Small intestine (tissue), 7 donors: Measurements from ENCODE around the gene PPIF. TPM values are rescaled to one million over a fixed set of nuclear protein-coding genes. Genes with fewer than 3 reads are reported as not detected.

ENCODE experiments used
- DNase-seq, 2 donors: peaks; one replicate each; pipeline versions ENCODE4 v3.0.0 to v3.0.0-alpha.2; 2013
- FAIRE-seq: peaks from 2 replicates; lab custom pipeline; 2012; peaks lifted over from hg19 to GRCh38; lab: Jason Lieb, UNC
- H3K27ac ChIP-seq, 3 donors: one replicate each; pipeline ENCODE4 v1.5.1; 2013; ENCODE audit warnings: low read length in 2 of 3, mild to moderate bottlenecking in 2 of 3, control low read depth in 1 of 3, inconsistent platforms in 1 of 3, low read depth in 1 of 3, moderate library complexity in 1 of 3
- H3K27me3 ChIP-seq, 3 donors: one replicate each; pipeline ENCODE4 v1.6.1; 2013; ENCODE audit warnings: low read length in 3 of 3, inconsistent platforms in 1 of 3; ENCODE audit not compliant: control insufficient read depth in 3 of 3, insufficient read depth in 3 of 3
- H3K36me3 ChIP-seq, 3 donors: one replicate each; pipeline ENCODE4 v1.6.1; 2013; ENCODE audit warnings: low read length in 3 of 3, inconsistent platforms in 1 of 3, low read depth in 1 of 3, mild to moderate bottlenecking in 1 of 3, moderate library complexity in 1 of 3; ENCODE audit not compliant: control insufficient read depth in 3 of 3, insufficient read depth in 2 of 3
- H3K4me1 ChIP-seq, 3 donors: one replicate each; pipeline ENCODE4 v1.6.1; 2013; ENCODE audit warnings: low read length in 2 of 3, inconsistent platforms in 1 of 3, low read depth in 1 of 3, mild to moderate bottlenecking in 1 of 3, moderate library complexity in 1 of 3; ENCODE audit not compliant: control insufficient read depth in 3 of 3, insufficient read depth in 2 of 3
- H3K4me3 ChIP-seq, 3 donors: one replicate each; pipeline ENCODE4 v1.5.1; 2013; ENCODE audit warnings: low read length in 3 of 3, control low read depth in 1 of 3, inconsistent platforms in 1 of 3, low read depth in 1 of 3, mild to moderate bottlenecking in 1 of 3, moderate library complexity in 1 of 3
- H3K9me3 ChIP-seq, 2 donors: one replicate each; pipeline ENCODE4 v1.6.1; 2013; ENCODE audit warnings: low read depth in 1 of 2, low read length in 1 of 2; ENCODE audit not compliant: control insufficient read depth in 2 of 2, insufficient read depth in 1 of 2
- WGBS, 3 donors: extraction: QIAGEN DNeasy Blood & Tissue Kit; methylation state at CpG; one replicate each; pipeline ENCODE4 v1.1.7; 2013; 5-methylcytosine and 5-hydroxymethylcytosine counted together
- polyA plus RNA-seq, 4 donors: library from polyadenylated mRNA; stranded (reverse) in 3 of 4; unstranded in 1 of 4; fragments of 200-250 nt in 3 of 4; fragments of 120-200 nt in 1 of 4; gene quantifications; one replicate each; pipeline versions ENCODE4 v1.2.1 to v1.2.3, GENCODE V29; 2013
- donor health status: healthy with polysubstance abuse.
- donor health status: control.
- donor health status: control.
- donor health status: Bipolar disorder and iron deficiency.
- donor health status: healthy.

PPIF gene
- polyA plus RNA-seq, 4 donors: 35.3 to 75.5 (median 57.1) TPM

DNA sequence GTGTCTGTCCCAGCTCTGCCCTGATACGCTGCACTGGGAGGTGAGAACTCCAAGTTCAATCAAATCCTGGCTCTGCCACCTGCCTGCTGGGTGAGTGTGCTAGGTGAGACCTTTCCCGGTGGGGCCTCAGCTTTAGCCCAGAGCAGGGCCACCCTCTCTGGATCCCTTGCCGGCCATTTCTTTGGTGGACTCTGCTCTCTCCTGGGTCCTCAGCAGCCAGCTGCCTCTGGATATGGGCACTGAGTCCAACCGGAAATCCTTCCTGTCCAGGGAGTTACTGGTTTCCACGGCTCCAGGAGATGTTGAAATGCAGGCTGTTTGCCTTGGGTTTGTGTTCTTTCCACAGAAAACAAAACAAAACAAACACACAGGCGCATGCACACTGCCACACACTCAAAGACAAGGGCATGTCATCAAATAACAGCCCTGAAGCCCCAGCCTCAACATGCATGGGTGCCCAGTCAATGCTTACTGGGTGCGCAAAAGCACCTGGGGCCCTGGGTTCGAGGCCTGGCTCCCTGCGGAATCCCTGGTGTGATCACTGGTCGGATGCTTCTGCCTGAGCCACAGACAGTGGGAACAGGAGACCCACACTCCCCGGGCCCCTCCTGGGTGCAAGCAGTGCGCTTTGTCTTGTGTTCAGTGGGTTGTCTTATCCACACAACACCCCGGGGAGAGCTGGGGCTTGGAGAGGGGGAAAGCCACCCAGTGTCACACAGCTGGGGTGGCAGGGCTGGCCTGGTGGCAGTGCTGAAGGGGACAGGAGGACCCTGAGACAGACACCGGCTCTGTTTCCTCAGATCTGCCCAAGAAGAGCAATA, 33.1 kb downstream of the PPIF start:
- Histone ChIP-seq H3K9me3 (no peaks in the 10 kb centered on the region), H3K27ac (peak overlapping the region in 2 of 3 donors; percentile 45 to 51), H3K36me3 (peaks cover 0 to 18% (median 0%) of the 10 kb centered on the region in 3 donors), H3K4me1 (peaks cover 0 to 33% (median 0%) of the 10 kb centered on the region in 3 donors), H3K4me3 (no peak overlapping the region), H3K27me3 (no peaks in the 10 kb centered on the region)
- 52 to 60% (median 59%) methylated on average over 14 of the region's 14 CpGs for whole genome bisulfite sequencing, 3 donors
- FAIRE-seq (no peak), DNase-seq (peak; percentile 28 to 84)

DNA sequence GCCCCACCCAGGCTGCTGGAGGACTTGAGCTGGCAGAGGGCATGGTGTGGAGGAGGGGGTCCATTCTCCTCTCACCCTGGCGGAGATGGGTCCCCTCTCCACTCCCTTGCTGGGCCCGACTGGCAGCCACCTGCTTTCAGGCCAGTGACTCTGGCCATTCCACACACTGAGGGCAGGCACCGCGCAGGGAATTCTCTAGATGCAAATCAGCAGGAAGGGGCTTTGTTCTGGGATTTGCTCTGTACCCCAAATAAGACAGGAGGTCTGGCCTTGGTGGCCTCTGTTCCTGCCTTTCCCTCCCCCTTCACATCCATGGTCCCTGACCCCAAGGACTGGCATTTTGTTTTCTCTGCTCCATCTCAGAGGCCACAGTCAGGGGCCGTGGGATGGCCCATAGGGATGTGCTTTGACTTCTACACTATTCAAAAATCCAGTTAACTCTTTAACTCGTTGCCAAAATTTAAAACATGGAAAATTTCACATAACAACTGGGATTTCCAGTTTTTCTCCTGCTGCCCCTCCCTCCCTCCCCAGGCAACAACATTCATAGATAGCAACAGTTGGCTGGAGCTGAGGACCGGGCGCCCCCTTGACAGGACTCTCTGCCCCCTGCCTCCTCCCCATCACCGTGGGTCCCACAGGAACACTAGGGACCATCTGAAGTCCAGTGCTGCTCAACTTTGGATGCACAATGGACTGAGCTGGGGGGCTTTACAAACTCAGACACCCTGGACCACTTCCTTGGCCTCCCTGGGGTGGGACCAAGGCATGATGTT, 33.9 kb downstream of the PPIF start:
- H3K4me1 ChIP-seq: peaks cover 0 to 30% (median 0%) of the 10 kb centered on the region in 3 donors

DNA sequence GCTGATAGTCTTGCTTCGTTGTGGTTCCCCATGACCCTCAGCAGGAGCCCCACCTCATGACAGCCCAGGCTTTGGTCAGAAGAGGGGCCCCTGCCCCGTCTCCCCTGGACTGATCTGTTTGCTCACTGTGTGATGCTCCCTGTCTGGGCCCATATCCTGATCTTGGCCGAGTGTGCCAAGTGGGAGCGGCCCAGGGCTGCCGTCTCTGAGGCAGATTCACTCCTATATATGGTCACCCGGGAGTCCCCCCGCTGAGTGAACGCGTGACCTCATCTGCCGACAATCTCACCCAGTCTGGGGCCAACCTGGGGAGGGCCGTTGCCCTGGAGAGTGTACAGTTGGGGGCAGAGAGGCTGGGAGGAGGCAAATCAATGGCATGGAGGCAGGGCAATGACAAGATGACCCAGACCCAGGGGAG, 34.5 kb downstream of the PPIF start:
- Histone ChIP-seq H3K27ac (peak overlapping the region in 2 of 3 donors; percentile 58 to 66), H3K27me3 (no peaks in the 10 kb centered on the region), H3K9me3 (no peaks in the 10 kb centered on the region), H3K4me3 (no peak overlapping the region), H3K36me3 (peaks cover 0 to 32% (median 3%) of the 10 kb centered on the region in 3 donors), H3K4me1 (peaks cover 0 to 30% (median 0%) of the 10 kb centered on the region in 3 donors)
- 53 to 81% (median 69%) methylated on average over 11 of the region's 11 CpGs for WGBS, 3 donors
- DNase-seq (peak in 1 of 2 donors; percentile 64), FAIRE-seq (no peak)

More for the DNA sequence above, 33.9 kb downstream of the PPIF start:
- Histone ChIP-seq H3K9me3 (no peaks in the 10 kb centered on the region), H3K27me3 (no peaks in the 10 kb centered on the region), H3K27ac (peak overlapping the region in 2 of 3 donors; percentile 51 to 66), H3K4me3 (no peak overlapping the region), H3K36me3 (peaks cover 0 to 26% (median 3%) of the 10 kb centered on the region in 3 donors)
- DNase-seq (no peak), FAIRE-seq (no peak)
- WGBS, 3 donors: 75 to 89% (median 85%) methylated on average over 9 of the region's 9 CpGs

DNA sequence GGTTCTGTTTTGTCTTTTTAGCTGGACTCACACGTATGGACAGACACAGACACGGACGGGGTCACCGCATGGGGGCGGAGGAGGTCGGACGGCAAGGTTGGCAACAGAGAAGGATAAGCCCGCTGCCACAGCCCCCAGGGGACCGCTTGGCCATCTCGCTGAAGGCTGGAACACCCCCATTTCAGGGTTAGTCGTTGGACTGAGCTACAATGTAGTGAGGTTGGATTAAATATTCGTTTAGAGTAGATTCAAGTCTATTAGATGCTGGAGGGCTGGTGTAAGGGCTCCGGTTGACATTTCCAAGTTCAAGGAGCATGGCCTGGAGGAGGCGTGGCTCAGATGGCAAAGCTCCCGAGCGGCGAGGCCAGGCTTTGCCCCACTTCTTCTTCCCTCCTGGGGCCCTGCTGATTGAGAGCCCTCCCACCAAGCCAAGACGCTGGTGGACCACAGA, 35.2 kb downstream of the PPIF start:
- no peaks in the 10 kb centered on the region for H3K27me3 ChIP-seq
- no peaks in the 10 kb centered on the region for H3K9me3 ChIP-seq
- H3K36me3 ChIP-seq: peaks cover 0 to 39% (median 3%) of the 10 kb centered on the region in 3 donors
- no peak for DNase-seq
- H3K4me3 ChIP-seq: no peak overlapping the region
- WGBS, 3 donors: 72 to 75% (median 72%) methylated on average over 18 of the region's 18 CpGs
- H3K27ac ChIP-seq: peak overlapping the region in 2 of 3 donors; percentile 58 to 66
- no peak for FAIRE-seq
- peaks cover 0 to 30% (median 0%) of the 10 kb centered on the region in 3 donors for H3K4me1 ChIP-seq

DNA sequence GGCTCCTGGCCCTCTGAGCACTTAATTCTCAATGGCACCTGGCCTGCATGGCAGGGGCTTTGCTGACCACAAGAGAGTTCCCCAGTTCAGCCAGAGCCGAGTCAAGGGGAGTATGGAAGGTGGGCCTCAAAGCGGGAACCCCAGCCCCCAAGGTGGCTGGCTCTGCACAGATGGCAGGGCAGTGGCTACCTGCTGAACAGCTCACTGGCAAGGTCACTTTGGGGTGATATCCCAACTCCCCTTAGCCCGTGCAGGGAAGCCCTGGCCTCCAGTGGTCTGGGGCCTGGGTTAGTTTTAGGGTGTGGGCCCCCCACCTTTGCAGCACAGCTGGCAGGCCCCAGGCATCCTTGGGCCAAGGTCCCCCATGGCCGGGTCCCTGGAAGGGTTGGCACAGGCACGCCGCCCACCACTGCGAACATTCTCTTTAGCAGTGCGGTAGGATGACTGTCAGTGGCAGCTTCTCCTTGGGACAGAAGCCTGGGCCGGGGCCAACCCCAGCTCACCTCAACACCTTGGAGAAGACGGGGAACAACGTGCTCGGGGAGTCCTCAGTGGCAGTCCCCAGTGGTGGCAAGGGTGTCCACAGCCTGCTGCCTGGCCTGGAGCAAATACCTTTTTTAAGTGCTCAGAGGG, 36.8 kb downstream of the PPIF start:
- Histone ChIP-seq H3K27me3 (no peaks in the 10 kb centered on the region), H3K9me3 (no peaks in the 10 kb centered on the region), H3K4me3 (no peak overlapping the region), H3K4me1 (peaks cover 0 to 30% (median 0%) of the 10 kb centered on the region in 3 donors), H3K36me3 (peaks cover 0 to 53% (median 3%) of the 10 kb centered on the region in 3 donors), H3K27ac (no peak overlapping the region)
- no peak for DNase-seq
- no peak for FAIRE-seq
- WGBS, 3 donors: 89 to 93% (median 91%) methylated on average over 12 of the region's 12 CpGs

DNA sequence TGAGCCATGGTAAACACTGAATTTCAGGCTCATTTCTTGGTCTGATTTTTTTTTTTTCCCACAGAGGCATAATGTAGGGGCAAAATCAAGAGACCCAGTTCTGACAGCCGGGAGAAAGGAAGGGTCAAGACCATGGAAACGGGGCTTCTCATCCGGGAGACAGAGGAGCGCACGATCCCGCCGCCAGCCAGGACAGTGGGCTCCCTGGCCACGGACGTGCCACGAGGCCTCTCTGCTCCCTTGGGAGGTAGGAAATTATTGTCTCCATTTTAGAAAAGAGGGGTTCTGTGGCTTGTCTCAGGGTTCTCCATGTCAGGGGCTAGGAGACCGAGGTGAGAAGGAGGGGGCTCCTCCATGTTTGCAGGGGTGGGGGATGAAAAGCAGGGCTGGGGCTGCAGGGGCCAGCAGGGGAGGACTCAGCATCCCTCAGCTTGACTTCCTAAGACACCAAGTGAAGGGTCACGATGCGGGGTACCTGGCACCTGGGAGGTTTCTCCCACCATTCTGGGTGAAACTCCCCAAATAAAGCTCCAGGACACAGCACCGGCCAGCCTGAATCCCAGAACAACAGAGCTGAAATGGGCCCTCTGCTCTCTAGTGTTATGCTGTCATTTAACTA, 37.6 kb downstream of the PPIF start:
- FAIRE-seq (no peak), DNase-seq (no peak)
- H3K9me3 ChIP-seq: no peaks in the 10 kb centered on the region
- no peak overlapping the region for H3K4me3 ChIP-seq
- H3K27me3 ChIP-seq: no peaks in the 10 kb centered on the region
- H3K36me3 ChIP-seq: peaks cover 0 to 54% (median 3%) of the 10 kb centered on the region in 3 donors
- no peak overlapping the region for H3K27ac ChIP-seq
- H3K4me1 ChIP-seq: peaks cover 0 to 24% (median 0%) of the 10 kb centered on the region in 3 donors
- 91 to 93% (median 91%) methylated on average over 14 of the region's 14 CpGs for WGBS, 3 donors

DNA sequence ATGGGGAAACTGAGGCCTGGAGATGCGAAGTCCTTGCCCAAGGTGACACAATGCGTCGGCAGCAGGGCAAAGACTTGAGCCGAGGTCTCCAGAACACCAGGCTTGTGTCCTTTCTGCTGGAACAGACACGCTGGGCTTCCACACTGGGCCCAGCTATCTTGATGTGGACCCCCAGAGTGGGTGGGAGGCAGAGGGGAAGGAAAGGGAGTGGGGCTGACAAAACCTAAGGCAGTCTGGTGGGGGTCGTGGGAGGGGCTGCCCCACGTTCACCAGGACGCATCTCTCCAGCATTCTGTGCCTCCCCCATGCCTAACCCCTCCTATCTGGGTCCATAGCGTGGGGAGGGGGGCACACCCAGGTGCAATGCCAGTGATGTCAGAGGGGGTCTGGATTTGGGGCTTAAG, 38.1 kb downstream of the PPIF start:
- Histone ChIP-seq H3K36me3 (peaks cover 0 to 55% (median 3%) of the 10 kb centered on the region in 3 donors), H3K27me3 (no peaks in the 10 kb centered on the region), H3K27ac (no peak overlapping the region), H3K4me3 (no peak overlapping the region), H3K4me1 (peaks cover 0 to 19% (median 0%) of the 10 kb centered on the region in 3 donors), H3K9me3 (no peaks in the 10 kb centered on the region)
- DNase-seq: no peak
- 87 to 90% (median 87%) methylated on average over 8 to 9 of the region's 9 CpGs for WGBS, 3 donors
- no peak for FAIRE-seq
